Right cardiac atrium (tissue), 5 donors: ENCODE results near the gene MAPKAPK2. TPM values are rescaled to one million over a fixed set of nuclear protein-coding genes. Genes with fewer than 3 reads are reported as not detected.
"Not testable (repeated sequence)": the region's sequence is repeated elsewhere in the genome, so short reads cannot be mapped to it uniquely, and the experiment has no call there.

Experiments
- ATAC-seq, 2 donors: fragments of 200-7000 bp; cut with Tn5 transposase; one replicate each; pipeline versions ENCODE4 v1.8.0 to v1.9.1; 2020; ENCODE audit warnings: moderate library complexity in 2 of 2, mild to moderate bottlenecking in 1 of 2
- DNase-seq, 3 donors: peaks; one replicate each; pipeline ENCODE4 v3.0.0-alpha.2; 2020
- H3K27ac ChIP-seq: one replicate; pipeline ENCODE4 v1.5.1; 2013; ENCODE audit warnings: mild to moderate bottlenecking, low read length, control low read depth, moderate library complexity
- H3K27me3 ChIP-seq: one replicate; pipeline ENCODE4 v1.6.1; 2013; ENCODE audit not compliant: control insufficient read depth, insufficient read depth
- H3K4me1 ChIP-seq: one replicate; pipeline ENCODE4 v1.6.1; 2013; ENCODE audit warnings: low read length; ENCODE audit not compliant: control insufficient read depth, insufficient read depth
- H3K4me3 ChIP-seq: one replicate; pipeline ENCODE4 v1.5.1; 2013; ENCODE audit warnings: low read length, control low read depth
- H3K9me3 ChIP-seq: one replicate; pipeline ENCODE4 v1.6.1; 2013; ENCODE audit warnings: low read length; ENCODE audit not compliant: control insufficient read depth
- WGBS: extraction: QIAGEN DNeasy Blood & Tissue Kit; methylation state at CpG from one replicate; pipeline ENCODE4 v1.1.7; 2013; 5-methylcytosine and 5-hydroxymethylcytosine counted together
- intact Hi-C, 4 donors: fragments of 100-400 bp; cut with DNase I; formaldehyde crosslinking; loops; one replicate each; pipeline versions ENCODE4 v1.11.0 to v1.14.0; 2022 to 2023
- polyA plus RNA-seq: library from polyadenylated mRNA; stranded (reverse); fragments of 200-250 nt; gene quantifications from one replicate; pipeline ENCODE4 v1.2.3, GENCODE V29; 2013
- total RNA-seq, 4 donors: library from RNA; stranded (reverse); fragmentation: NEBNext Ultra II Directional; extraction: Animal tissue kit (Norgen Biotek cat#: 25700); gene quantifications; one replicate each; pipeline ENCODE4 v1.2.1, GENCODE V29; 2021
- donor health status: healthy with polysubstance abuse.
- donor health status: DM: no; HTN: yes; CAD: no.
- donor health status: DM: no; HTN: no; CAD: no.
- donor health status: DM: no; HTN: yes; CAD: no; lungs with severe emphysema.
- donor health status: DM: yes; HTN: yes; CAD: no.

MAPKAPK2 gene
- total and polyA plus RNA-seq, 5 donors: 129 to 221 (median 212) TPM

DNA sequence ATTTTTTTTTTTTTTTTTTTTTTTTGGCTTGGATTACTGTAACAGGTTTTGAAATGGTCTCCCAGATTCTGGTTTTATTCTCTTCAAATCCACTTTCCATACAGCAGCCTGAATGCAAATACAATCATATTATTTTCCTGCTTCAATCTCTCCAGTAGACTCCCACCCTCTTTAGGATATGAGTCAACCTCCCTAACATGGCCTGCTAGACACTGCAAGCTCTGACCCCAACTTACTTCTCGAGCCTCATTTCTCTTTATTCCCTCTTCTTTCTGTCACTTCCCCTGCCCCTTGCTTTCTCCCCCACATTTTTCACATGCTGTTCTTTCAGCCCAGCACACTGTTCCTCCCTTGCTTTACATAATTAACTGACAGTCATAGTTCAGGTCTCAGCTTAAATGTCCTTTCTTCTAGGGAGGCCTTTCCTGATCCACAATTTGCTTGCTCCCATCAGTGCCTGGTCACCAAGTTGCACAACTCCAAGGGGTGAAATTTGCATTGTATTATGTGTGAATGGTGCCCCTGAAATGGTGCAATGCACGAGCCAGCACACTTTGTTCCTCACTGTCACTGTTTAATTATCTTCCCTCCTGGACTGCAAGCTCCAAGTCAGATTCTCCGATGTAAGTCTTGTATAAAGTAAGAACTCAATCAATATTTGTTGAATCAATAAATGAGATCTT lies 63.8 kb downstream of the MAPKAPK2 start:
- 82% methylated on average over 3 of the region's 3 CpGs for WGBS
- no peaks in the 10 kb centered on the region for H3K9me3 ChIP-seq
- DNase-seq (no peak), ATAC-seq (no peak)
- no peak overlapping the region for H3K27ac ChIP-seq
- H3K27me3 ChIP-seq: no peaks in the 10 kb centered on the region
- H3K4me1 ChIP-seq: no peaks in the 10 kb centered on the region
- intact Hi-C loops: no loop called here
- no peak overlapping the region for H3K4me3 ChIP-seq

DNA sequence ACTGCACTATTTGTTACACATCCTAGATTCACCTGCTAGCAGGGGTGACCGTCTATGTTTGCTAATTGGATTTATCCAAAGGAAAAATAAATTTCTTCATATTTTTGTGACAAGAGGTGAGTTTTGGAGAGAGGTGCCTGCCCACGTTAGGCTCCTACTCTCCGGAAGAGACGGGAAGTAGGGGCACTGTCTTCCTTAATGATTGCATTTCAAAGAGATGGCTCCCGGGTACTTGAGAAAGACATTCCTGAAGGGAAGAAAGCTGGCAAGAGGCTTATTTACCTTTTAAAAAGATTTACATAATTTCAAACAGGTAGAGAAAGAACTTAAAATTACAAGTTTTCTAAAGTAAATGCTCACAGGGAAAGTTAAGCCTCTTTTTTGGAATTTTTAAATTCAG lies 67.2 kb downstream of the MAPKAPK2 start:
- no peaks in the 10 kb centered on the region for H3K9me3 ChIP-seq
- WGBS: 58% methylated on average over 5 of the region's 5 CpGs
- no peak overlapping the region for H3K4me3 ChIP-seq
- DNase-seq (no peak), ATAC-seq (no peak)
- intact Hi-C loops: no loop called here
- no peak overlapping the region for H3K27ac ChIP-seq
- no peaks in the 10 kb centered on the region for H3K4me1 ChIP-seq
- no peaks in the 10 kb centered on the region for H3K27me3 ChIP-seq

DNA sequence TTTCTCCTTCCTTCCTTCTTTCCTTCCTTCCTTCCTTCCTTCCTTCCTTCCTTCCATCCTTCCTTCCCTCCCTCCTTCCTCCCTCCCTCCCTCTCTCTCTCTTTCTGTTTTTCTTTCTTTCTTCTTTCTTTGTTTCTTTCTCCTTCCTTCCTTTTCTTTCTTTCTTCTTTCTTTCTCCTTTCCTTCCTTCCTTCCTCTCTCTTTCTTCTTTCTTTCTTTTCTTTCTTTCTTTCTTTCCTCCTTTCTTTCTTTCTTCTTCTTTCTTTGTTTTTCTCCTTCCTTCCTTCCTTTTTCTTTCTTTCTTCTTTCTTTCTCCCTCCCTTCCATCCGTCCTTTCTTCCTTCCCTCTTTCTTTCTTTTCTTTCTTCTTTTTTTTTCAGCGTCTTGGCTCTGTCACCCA lies 67.8 kb downstream of the MAPKAPK2 start:
- H3K27me3 ChIP-seq: no peaks in the 10 kb centered on the region
- ATAC-seq (no peak), DNase-seq (no peak)
- H3K4me1 ChIP-seq: no peaks in the 10 kb centered on the region
- intact Hi-C loops: no loop called here
- WGBS: 88% methylated on average over 2 of the region's 2 CpGs
- no peak overlapping the region for H3K4me3 ChIP-seq
- no peaks in the 10 kb centered on the region for H3K9me3 ChIP-seq
- no peak overlapping the region for H3K27ac ChIP-seq

DNA sequence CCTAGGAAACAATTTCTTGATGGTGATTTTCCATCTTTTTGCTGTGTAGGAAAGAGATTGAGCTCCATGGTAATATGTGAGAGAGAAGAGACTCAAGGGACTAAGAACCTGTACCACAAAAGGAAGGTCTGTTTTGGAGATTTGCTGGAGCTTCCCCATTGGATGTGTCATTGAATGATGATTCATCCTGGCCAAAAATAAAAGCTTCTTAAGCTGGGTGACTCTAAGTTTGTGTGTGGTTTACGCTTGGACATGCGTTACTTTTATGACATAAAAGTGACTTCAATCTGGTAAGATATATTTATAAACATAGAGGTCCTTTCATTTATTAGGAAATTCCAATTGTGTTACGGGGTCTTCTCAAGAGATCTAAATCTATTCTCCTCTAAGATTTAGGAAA lies 68.4 kb downstream of the MAPKAPK2 start:
- intact Hi-C loops: no loop called here
- H3K9me3 ChIP-seq: no peaks in the 10 kb centered on the region
- no peak overlapping the region for H3K27ac ChIP-seq
- no peak for ATAC-seq
- no peaks in the 10 kb centered on the region for H3K27me3 ChIP-seq
- 93% methylated on average over 3 of the region's 3 CpGs for WGBS
- no peak for DNase-seq
- H3K4me1 ChIP-seq: no peaks in the 10 kb centered on the region
- H3K4me3 ChIP-seq: no peak overlapping the region

DNA sequence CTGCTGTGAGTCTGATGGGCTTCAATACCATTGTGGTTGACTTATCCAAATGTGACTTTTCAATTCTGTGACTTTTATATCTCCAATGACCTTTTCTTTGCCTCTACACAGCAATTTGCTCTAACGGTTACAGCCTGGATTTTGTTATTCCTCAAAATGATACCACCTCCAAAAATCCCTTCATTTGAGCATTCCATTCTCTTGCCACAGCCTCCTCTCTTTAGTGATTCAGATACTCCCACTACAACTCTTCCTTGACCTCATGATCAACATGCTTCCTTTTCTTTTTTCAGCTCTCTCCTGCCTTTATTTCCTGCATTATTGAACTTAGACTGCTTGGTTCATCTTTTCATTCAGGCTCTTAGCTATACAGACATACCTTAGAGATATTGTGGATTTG lies 69.3 kb downstream of the MAPKAPK2 start:
- H3K27ac ChIP-seq: no peak overlapping the region
- no peaks in the 10 kb centered on the region for H3K27me3 ChIP-seq
- no peaks in the 10 kb centered on the region for H3K9me3 ChIP-seq
- ATAC-seq (no peak), DNase-seq (no peak)
- intact Hi-C loops: no loop called here
- no peaks in the 10 kb centered on the region for H3K4me1 ChIP-seq
- no peak overlapping the region for H3K4me3 ChIP-seq
- WGBS: 56% methylated on average over 1 of the region's 1 CpG

DNA sequence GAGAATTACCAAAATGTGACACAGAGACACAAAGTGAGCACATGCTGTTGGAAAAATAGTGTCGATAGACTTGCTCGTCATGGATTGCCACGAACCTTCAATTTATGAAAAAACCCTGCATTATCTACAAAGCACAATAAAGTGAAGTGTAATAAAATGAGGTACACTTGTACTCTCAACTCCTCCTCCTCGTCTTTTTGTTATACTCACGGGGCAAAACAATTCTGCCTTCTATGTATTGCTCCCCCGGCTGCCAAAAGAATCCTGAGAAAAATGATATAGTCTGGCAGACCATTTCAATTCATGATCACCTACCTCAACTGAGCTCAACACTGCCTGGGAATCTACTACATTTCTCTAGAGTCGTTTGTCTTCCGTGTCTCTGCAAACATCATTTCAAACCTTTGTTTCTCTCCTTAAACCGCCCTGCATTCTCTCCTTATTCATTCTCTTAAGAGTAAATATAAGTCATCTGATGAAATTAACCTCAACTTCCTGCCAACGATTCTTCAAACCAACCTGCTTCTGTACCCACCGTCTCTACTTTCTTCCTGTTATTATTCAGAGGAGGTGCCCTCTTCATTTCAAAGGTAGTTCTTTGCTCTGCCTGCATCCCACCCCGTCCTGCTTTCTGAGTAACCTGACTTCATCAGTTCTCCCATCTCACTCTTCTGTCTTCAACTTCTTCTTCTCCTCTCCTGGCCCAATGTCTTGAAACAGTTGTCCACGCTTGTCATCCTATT lies 73.0 kb downstream of the MAPKAPK2 start:
- Histone ChIP-seq H3K4me1 (no peaks in the 10 kb centered on the region), H3K4me3 (no peak overlapping the region), H3K9me3 (no peaks in the 10 kb centered on the region), H3K27ac (no peak overlapping the region), H3K27me3 (no peaks in the 10 kb centered on the region)
- intact Hi-C loops: no loop called here
- WGBS: 75% methylated on average over 13 of the region's 13 CpGs
- ATAC-seq: no peak
- DNase-seq: no peak

DNA sequence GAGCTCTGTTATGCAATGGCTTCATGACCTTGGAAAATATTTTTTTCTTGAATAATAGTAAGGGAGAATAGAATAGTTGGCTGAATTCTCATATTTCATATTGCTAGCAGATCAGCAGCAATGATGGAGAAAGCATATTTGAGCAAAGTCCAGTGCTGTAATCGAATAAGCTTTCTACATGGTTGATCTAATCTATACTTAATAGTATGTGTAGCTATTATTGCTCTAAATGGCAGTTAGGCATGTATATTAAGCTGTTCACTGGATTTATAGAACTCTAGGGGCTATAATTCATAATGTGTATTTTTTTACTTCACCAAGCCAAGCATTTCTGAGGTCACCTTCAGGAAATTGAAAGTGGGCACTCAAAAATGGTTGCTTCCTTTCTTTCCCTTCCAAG lies 75.9 kb downstream of the MAPKAPK2 start:
- no peaks in the 10 kb centered on the region for H3K4me1 ChIP-seq
- ATAC-seq (no peak), DNase-seq (no peak)
- no peaks in the 10 kb centered on the region for H3K27me3 ChIP-seq
- intact Hi-C loops: no loop called here
- H3K4me3 ChIP-seq: no peak overlapping the region
- no peaks in the 10 kb centered on the region for H3K9me3 ChIP-seq
- H3K27ac ChIP-seq: no peak overlapping the region
- 82% methylated on average over 1 of the region's 1 CpG for WGBS

DNA sequence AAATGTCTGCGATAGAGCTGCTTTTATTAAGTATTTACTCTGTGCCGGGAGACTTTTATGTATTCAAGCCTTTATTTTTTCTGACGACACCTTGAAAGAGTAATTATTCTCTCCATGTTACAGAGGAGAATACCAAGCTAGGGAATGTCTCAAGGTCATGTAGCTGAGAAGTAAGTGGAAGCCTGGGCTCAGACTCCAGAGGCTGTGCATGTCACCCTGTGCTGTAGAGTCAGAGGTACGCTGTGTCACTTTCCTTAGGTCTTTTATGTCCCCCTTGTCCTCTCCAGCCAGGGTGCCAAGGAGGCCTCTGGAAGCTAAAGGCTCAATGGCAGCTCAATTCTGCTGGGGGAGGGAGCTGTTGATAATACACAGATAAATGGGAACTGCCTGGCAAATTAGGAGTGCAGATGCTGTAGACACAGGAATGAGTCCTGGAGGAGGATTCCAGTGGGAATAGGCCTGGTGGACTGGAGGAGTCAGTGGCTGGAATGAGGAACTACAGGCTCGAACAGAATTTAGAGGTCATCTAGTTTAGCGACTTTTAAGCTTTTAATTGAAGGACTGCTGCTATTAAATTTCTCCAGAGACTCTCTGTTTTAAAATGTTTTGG lies 76.6 kb downstream of the MAPKAPK2 start:
- H3K9me3 ChIP-seq: no peaks in the 10 kb centered on the region
- no peak for ATAC-seq

DNA sequence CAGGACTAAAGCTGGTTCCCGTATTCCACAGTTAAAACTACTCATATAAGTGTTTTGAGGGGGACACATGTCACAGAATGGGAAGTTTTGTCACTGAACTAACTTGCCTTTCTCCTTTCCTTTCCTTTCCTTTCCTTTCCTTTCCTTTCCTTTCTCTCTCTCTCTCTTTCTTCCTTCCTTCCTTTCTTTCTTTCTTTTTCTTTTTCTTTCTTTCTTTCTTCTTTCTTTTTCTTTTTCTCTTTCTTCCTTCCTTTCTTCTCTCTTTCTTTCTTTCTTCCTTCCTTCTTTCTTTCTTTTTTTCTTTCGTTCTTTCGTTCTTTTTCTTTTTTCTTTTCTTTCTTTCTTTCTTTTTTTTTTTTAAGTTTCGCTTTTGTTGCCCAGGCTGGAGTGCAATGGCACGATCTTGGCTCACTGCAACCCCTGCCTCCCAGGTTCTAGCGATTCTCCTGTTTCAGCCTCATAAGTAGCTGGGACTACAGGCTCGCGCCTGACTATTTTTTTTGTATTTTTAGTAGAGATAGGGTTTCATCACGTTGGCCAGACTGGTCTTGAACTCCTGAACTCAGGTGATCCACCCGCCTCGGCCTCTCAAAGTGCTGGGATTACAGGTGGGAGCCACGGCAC lies 78.1 kb downstream of the MAPKAPK2 start:
- H3K27me3 ChIP-seq, H3K27ac ChIP-seq, ATAC-seq, H3K4me3 ChIP-seq, intact Hi-C loops, H3K4me1 ChIP-seq, H3K9me3 ChIP-seq, DNase-seq: not testable (repeated sequence)
- WGBS: 89% methylated on average over 12 of the region's 12 CpGs

More for the DNA sequence above, 76.6 kb downstream of the MAPKAPK2 start:
- H3K27me3 ChIP-seq: no peaks in the 10 kb centered on the region
- intact Hi-C loops: no loop called here
- 77% methylated on average over 6 of the region's 6 CpGs for WGBS
- DNase-seq: no peak
- no peak overlapping the region for H3K4me3 ChIP-seq
- no peak overlapping the region for H3K27ac ChIP-seq
- no peaks in the 10 kb centered on the region for H3K4me1 ChIP-seq

DNA sequence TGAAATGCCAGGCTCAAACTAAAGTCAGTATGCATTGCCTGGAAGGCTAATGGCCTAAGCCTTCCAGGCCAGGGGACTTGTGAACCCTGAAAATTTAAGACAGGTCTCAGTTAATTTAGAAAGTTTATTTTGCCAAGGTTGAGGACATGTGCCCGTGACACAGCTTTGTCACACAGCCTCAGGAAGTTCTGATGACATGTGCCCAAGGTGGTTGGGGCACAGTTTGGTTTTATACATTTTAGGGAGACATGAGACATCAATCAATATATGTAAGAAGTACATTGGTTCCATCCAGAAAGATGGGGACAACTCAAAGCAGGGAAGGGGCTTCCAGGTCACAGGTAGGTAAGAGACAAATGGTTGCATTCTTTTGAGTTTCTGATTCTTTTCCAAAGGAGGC lies 81.1 kb downstream of the MAPKAPK2 start:
- H3K9me3 ChIP-seq, H3K27ac ChIP-seq, intact Hi-C loops, H3K27me3 ChIP-seq, DNase-seq, H3K4me1 ChIP-seq, H3K4me3 ChIP-seq, ATAC-seq: not testable (repeated sequence)
- 94% methylated on average over 1 of the region's 1 CpG for WGBS

DNA sequence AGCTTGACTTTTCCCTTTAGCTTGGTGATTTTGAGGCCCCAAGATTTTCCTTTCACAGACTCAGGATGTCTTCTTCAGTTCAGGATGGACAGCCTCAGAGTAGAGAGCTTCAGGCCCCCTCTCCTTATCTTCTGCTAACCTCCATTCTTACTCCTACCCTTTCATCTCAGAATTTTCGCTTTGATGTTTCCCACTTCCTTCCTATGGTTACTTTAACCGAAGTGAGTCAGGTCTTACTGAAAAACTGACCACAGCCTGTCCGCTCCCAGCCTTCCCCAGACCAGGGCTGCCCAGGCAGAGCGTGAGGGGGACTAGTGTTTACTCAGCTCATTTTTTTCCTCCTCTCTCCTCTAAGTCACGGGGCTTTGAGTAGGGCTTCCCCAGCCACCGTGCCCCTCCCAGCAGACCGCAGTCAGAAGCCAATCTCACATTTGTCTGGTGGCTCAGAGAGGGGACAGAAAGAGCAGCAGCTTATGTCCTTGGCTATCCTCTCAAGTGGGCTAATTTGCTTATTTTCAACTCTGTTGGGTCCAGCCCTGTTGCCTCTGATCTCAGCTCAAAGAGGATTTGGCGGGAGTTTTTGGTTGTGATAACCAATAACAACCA lies 81.6 kb downstream of the MAPKAPK2 start:
- DNase-seq (peak; percentile 35 to 68 (median 61)), ATAC-seq (peak; percentile 74 to 79)
- no peak overlapping the region for H3K4me3 ChIP-seq
- H3K4me1 ChIP-seq: no peaks in the 10 kb centered on the region
- H3K27ac ChIP-seq: no peak overlapping the region
- no peaks in the 10 kb centered on the region for H3K27me3 ChIP-seq
- intact Hi-C loops: no loop called here
- H3K9me3 ChIP-seq: no peaks in the 10 kb centered on the region
- 48% methylated on average over 8 of the region's 8 CpGs for WGBS
